Caco-2 (cell line): ENCODE measurements around the gene LAMB3. TPM values are rescaled to one million over a fixed set of nuclear protein-coding genes. Genes with fewer than 3 reads are reported as not detected.
A peak's percentile ranks its signal among the peaks of the same experiment; 100 is the strongest.

Experiments used
- BruUV-seq: library from RNA; stranded (reverse); fragments of 400-500 nt; replicated peaks from 2 replicates; lab custom pipeline; 2021; lab: Mats Ljungman, UMichigan
- CTCF ChIA-PET: fragments of 300-600 bp; sonication (Branson Sonifier 250); formaldehyde crosslinking; loops from one replicate; lab custom pipeline; 2022; ENCODE audit warnings: antibody characterized with exemption; lab: Charles Lee
- POLR2A ChIA-PET: fragments of 300-600 bp; sonication (Branson Sonifier 250); formaldehyde crosslinking; loops from one replicate; lab custom pipeline; 2022; ENCODE audit warnings: antibody characterized with exemption; lab: Charles Lee
- DNase-seq, 2 experiments: peaks; one replicate each; pipeline versions ENCODE4 v3.0.0 to v3.0.0-alpha.2; 2020 to 2022
- H3K27me3 ChIP-seq: replicated peaks from 2 replicates; pipeline ENCODE4 v1.6.0; 2011; ENCODE audit warnings: low read length; ENCODE audit not compliant: control insufficient read depth, insufficient read depth
- H3K36me3 ChIP-seq: 2 replicates; pipeline ENCODE4 v1.5.1; 2011; ENCODE audit warnings: low read length; ENCODE audit not compliant: control insufficient read depth, insufficient read depth
- H3K4me1 ChIP-seq: fragments of 250-450 bp; sonication (Bioruptor Pico); 2 replicates; pipeline ENCODE4 v1.5.1; 2020; ENCODE audit warnings: mild to moderate bottlenecking
- H3K4me3 ChIP-seq: 2 replicates; pipeline ENCODE4 v1.5.1; 2011; ENCODE audit warnings: low read depth, mild to moderate bottlenecking, control low read depth, low read length
- H3K9me3 ChIP-seq: fragments of 250-450 bp; sonication (Bioruptor Pico); 2 replicates; pipeline ENCODE4 v1.5.1; 2020; ENCODE audit warnings: mild to moderate bottlenecking, moderate library complexity
- H3K27ac Mint-ChIP-seq: one replicate; pipeline ENCODE4 v1.8.0; 2022; ENCODE audit warnings: mixed read lengths; ENCODE audit not compliant: unreplicated experiment
- H3K27me3 Mint-ChIP-seq: one replicate; pipeline ENCODE4 v1.8.0; 2022; ENCODE audit warnings: mixed read lengths; ENCODE audit not compliant: insufficient read depth, unreplicated experiment
- H3K36me3 Mint-ChIP-seq: one replicate; pipeline ENCODE4 v1.8.0; 2022; ENCODE audit warnings: mild to moderate bottlenecking, mixed read lengths; ENCODE audit not compliant: insufficient read depth, unreplicated experiment
- H3K4me1 Mint-ChIP-seq: one replicate; pipeline ENCODE4 v1.8.0; 2022; ENCODE audit warnings: low read depth, mixed read lengths; ENCODE audit not compliant: unreplicated experiment
- H3K4me3 Mint-ChIP-seq: one replicate; pipeline ENCODE4 v1.8.0; 2022; ENCODE audit warnings: mild to moderate bottlenecking, moderate library complexity, mixed read lengths; ENCODE audit not compliant: unreplicated experiment
- H3K9me3 Mint-ChIP-seq: one replicate; pipeline ENCODE4 v1.8.0; 2022; ENCODE audit warnings: mixed read lengths; ENCODE audit not compliant: unreplicated experiment
- CTCF ChIP-seq, 2 experiments: fragments of 200-600 bp in 1 of 2; IDR thresholded peaks; 1 replicate in 1 of 2; 2 replicates in 1 of 2; pipeline versions ENCODE4 v1.5.1 to v1.8.0; 2011 to 2022; ENCODE audit warnings: antibody characterized with exemption in 1 of 2, control low read depth in 1 of 2, inconsistent platforms in 1 of 2, low read depth in 1 of 2, low read length in 1 of 2, mild to moderate bottlenecking in 1 of 2, moderate library complexity in 1 of 2; ENCODE audit not compliant: insufficient read depth in 1 of 2, severe bottlenecking in 1 of 2, unreplicated experiment in 1 of 2
- intact Hi-C: fragments of 100-400 bp; cut with micrococcal nuclease; formaldehyde crosslinking; loops from one replicate; pipeline ENCODE4 v1.10.0; 2022; ENCODE audit not compliant: unreplicated experiment
- total RNA-seq: library from RNA; stranded (reverse); gene quantifications from 2 replicates; pipeline ENCODE4 v1.2.3, GENCODE V29; 2022

Gene LAMB3
- total RNA-seq, 1 experiment from 2014 or later = 125 TPM

- no peak overlapping the region for H3K4me3 ChIP-seq
- no TSS peak for BruUV-seq
- no peaks in the 10 kb centered on the region for H3K9me3 ChIP-seq
- no peak for TF ChIP-seq CTCF (IDR thresholded peaks at IDR 0.05; ENCODE audit: insufficient read depth in 1 of 2, low read depth in 1 of 2, low read length in 1 of 2, severe bottlenecking in 1 of 2, unreplicated experiment in 1 of 2)
- H3K36me3 ChIP-seq = no peaks in the 10 kb centered on the region
- intact Hi-C loops = loop anchor here (10.0 kb wide), 2 partner anchors 233 to 263 kb away; no protein-coding TSS in a partner anchor
- H3K9me3 Mint-ChIP-seq = no peaks in the 10 kb centered on the region
- peaks cover 79% of the 10 kb centered on the region for H3K4me1 ChIP-seq
- no peak for DNase-seq
- H3K4me1 Mint-ChIP-seq = peaks cover 63% of the 10 kb centered on the region
- no peaks in the 10 kb centered on the region for H3K27me3 ChIP-seq
- H3K4me3 Mint-ChIP-seq = no peak overlapping the region
- H3K27ac Mint-ChIP-seq = peak overlapping the region; percentile 80
- H3K36me3 Mint-ChIP-seq = peaks cover 4% of the 10 kb centered on the region
- POLR2A ChIA-PET = interaction anchor here (0.9 kb wide), 1 partner anchor 17 kb away, joined by 3 read pairs; no protein-coding TSS in a partner anchor
- CTCF ChIA-PET = no interaction called here
- H3K27me3 Mint-ChIP-seq = no peaks in the 10 kb centered on the region
Measured at GRCh38 chr1:209657918-209658317, 5.7 kb upstream of the LAMB3 start.

- BruUV-seq = no TSS peak
- Mint-ChIP-seq H3K36me3 (peaks cover 7% of the 10 kb centered on the region), H3K27ac (peak overlapping the region; percentile 80), H3K4me3 (no peak overlapping the region), H3K4me1 (peaks cover 63% of the 10 kb centered on the region), H3K9me3 (no peaks in the 10 kb centered on the region), H3K27me3 (no peaks in the 10 kb centered on the region)
- no peaks in the 10 kb centered on the region for H3K9me3 ChIP-seq
- H3K36me3 ChIP-seq = no peaks in the 10 kb centered on the region
- no peaks in the 10 kb centered on the region for H3K27me3 ChIP-seq
- no peak for DNase-seq
- H3K4me3 ChIP-seq = no peak overlapping the region
- no peak for TF ChIP-seq CTCF (IDR thresholded peaks at IDR 0.05; ENCODE audit: insufficient read depth in 1 of 2, low read depth in 1 of 2, low read length in 1 of 2, severe bottlenecking in 1 of 2, unreplicated experiment in 1 of 2)
- intact Hi-C loops = loop anchor here (10.0 kb wide), 2 partner anchors 233 to 263 kb away; no protein-coding TSS in a partner anchor
- ChIA-PET POLR2A (no interaction called here), CTCF (no interaction called here)
- peaks cover 76% of the 10 kb centered on the region for H3K4me1 ChIP-seq
Measured at GRCh38 chr1:209657140-209657879, 5.1 kb upstream of the LAMB3 start.

- Histone ChIP-seq H3K27me3 (no peaks in the 10 kb centered on the region), H3K36me3 (0 out of 2 replicates have a peak, but pooled peaks cover under 1% of the 10 kb centered on the region), H3K9me3 (no peaks in the 10 kb centered on the region), H3K4me1 (peaks cover 79% of the 10 kb centered on the region), H3K4me3 (no peak overlapping the region)
- H3K4me1 Mint-ChIP-seq = peaks cover 67% of the 10 kb centered on the region
- intact Hi-C loops = loop anchor here (10.0 kb wide), 2 partner anchors 231 to 261 kb away; no protein-coding TSS in a partner anchor
- ChIA-PET CTCF (interaction anchor here (1.2 to 4.0 kb wide), 2 partner anchors 19 to 20 kb away, joined by 3 to 34 read pairs; partner anchors contain the start of gene G0S2), POLR2A (interaction anchor here (1.2 to 1.6 kb wide), 2 partner anchors 20 to 150 kb away, joined by 4 read pairs; partner anchors contain the start of genes G0S2 and IRF6)
- H3K9me3 Mint-ChIP-seq = no peaks in the 10 kb centered on the region
- H3K4me3 Mint-ChIP-seq = no peak overlapping the region
- peak overlapping the region; percentile 88 for H3K27ac Mint-ChIP-seq
- DNase-seq = no peak
- H3K36me3 Mint-ChIP-seq = peaks cover 13% of the 10 kb centered on the region
- no TSS peak for BruUV-seq
- H3K27me3 Mint-ChIP-seq = no peaks in the 10 kb centered on the region
- no peak for TF ChIP-seq CTCF (IDR thresholded peaks at IDR 0.05; ENCODE audit: insufficient read depth in 1 of 2, low read depth in 1 of 2, low read length in 1 of 2, severe bottlenecking in 1 of 2, unreplicated experiment in 1 of 2)
Measured at GRCh38 chr1:209655411-209656231, 3.4 kb upstream of the LAMB3 start.
